Fibroblast of mammary gland (primary cell): ENCODE results near the gene PHLDA3.
"Not testable (repeated sequence)": the region's sequence is repeated elsewhere in the genome, so short reads cannot be mapped to it uniquely, and the experiment has no call there.

Source experiments
- DNase-seq: peaks from one replicate; pipeline ENCODE4 v3.0.0-alpha.2; 2010; ENCODE audit warnings: low read depth
- H3K4me3 ChIP-seq: 2 replicates; pipeline ENCODE4 v1.5.1; 2011; ENCODE audit warnings: low read depth, mild to moderate bottlenecking, low read length, moderate library complexity; ENCODE audit not compliant: control insufficient read depth
- CTCF ChIP-seq: conservative IDR thresholded peaks from 2 replicates; pipeline ENCODE4 v1.5.1; 2011; ENCODE audit warnings: low read depth, low read length, inconsistent platforms; ENCODE audit not compliant: control insufficient read depth, insufficient read depth

The PHLDA3 gene

GRCh38 chr1:201475130-201475529, 6.1 kb upstream of the PHLDA3 start:
- no peak for TF ChIP-seq CTCF
- DNase-seq: no peak
- no peak overlapping the region for H3K4me3 ChIP-seq

GRCh38 chr1:201473296-201473695, 4.3 kb upstream of the PHLDA3 start:
- no peak for TF ChIP-seq CTCF

GRCh38 chr1:201472321-201472720, 3.3 kb upstream of the PHLDA3 start:
- not testable (repeated sequence) for DNase-seq, H3K4me3 ChIP-seq

More at GRCh38 chr1:201473296-201473695, 4.3 kb upstream of the PHLDA3 start:
- no peak for DNase-seq
- no peak overlapping the region for H3K4me3 ChIP-seq

- no peak overlapping the region for H3K4me3 ChIP-seq
- peak; percentile 92 for DNase-seq
- TF ChIP-seq CTCF: no peak
Observed at GRCh38 chr1:201471772-201472171, 2.8 kb upstream of the PHLDA3 start.

- DNase-seq: no peak
- no peak overlapping the region for H3K4me3 ChIP-seq
- no peak for TF ChIP-seq CTCF
Observed at GRCh38 chr1:201470581-201470980, 1.6 kb upstream of the PHLDA3 start.

- H3K4me3 ChIP-seq: peak overlapping the region; percentile 96
- no peak for TF ChIP-seq CTCF
- DNase-seq: no peak
Observed at GRCh38 chr1:201469645-201470074, 672 bp upstream of the PHLDA3 start.

- peak overlapping the region; percentile 96 for H3K4me3 ChIP-seq
- DNase-seq: no peak
- no peak for TF ChIP-seq CTCF
Observed at GRCh38 chr1:201468501-201468843, 516 bp downstream of the PHLDA3 start.
